Measurements from ENCODE around the gene WNT3.

GRCh38 chr17:46777943-46778915 lies 40.3 kb downstream of the WNT3 start:
- TF ChIP-seq CTCF (IDR thresholded peaks at IDR 0.05), result no peak
- TF ChIP-seq POLR2A (IDR thresholded peaks at IDR 0.05), result no peak

Measured in uterus (tissue), 2 donors.